GM21717 (cell line): Measurements from ENCODE around the gene DLAT.
A peak's percentile ranks its signal among the peaks of the same experiment; 100 is the strongest.
"Not testable (repeated sequence)": the region's sequence is repeated elsewhere in the genome, so short reads cannot be mapped to it uniquely, and the experiment has no call there.

Source experiments
- ATAC-seq: cut with Tn5 transposase; IDR thresholded peaks from one replicate; pipeline ENCODE4 v1.9.1; 2021; ENCODE audit warnings: mild to moderate bottlenecking, moderate library complexity; ENCODE audit not compliant: unreplicated experiment

The DLAT gene

GRCh38 chr11:112004389-112004788 is 20.8 kb upstream of the DLAT start:
- ATAC-seq = peak; percentile 77

DNA sequence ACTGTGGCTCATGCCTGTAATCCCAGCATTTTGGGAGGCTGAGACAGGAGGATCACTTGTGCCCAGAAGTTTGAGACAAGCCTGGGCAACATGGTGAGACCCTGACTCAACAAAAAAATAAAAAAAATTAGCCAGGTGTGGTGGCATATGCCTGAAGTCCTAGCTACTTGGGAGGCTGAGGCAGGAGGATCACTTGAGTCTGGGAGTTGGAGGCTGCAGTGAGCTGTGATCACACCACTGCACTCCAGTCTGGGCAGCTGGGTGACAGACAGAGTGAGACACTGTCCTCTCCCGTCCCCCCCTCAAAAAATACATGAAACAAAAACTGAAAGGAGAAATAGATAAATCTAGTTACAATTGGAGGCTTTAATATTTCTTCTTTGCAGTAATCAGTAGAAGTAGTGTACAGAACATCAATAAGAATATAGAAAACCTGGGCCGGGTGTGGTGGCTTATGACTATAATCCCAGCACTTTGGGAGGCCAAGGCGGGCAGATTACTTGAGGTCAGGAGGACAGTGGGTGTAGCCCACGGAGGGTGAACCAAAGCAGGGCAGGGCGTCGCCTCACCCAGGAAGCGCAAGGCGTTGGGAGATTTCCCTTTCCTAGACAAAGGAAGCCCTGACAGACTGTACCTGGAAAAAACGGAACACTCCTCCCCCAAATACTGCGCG is 19.6 kb upstream of the DLAT start:
- ATAC-seq = no peak

- ATAC-seq = not testable (repeated sequence)
Observed at GRCh38 chr11:112006095-112006441, 19.1 kb upstream of the DLAT start.

DNA sequence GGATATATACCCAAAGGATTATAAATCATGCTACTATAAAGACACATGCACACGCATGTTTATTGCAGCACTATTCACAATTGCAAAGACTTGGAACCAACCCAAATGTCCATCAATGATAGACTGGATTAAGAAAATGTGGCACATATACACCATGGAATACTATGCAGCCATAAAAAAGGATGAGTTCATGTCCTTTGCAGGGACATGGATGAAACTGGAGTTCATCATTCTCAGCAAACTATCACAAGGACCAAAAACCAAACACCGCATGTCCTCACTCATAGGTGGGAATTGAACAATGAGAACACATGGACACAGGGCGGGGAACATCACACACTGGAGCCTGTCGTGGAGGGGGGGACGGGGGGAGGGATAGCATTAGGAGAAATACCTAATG is 13.8 kb upstream of the DLAT start:
- ATAC-seq = not testable (repeated sequence)

- no peak for ATAC-seq
Observed at GRCh38 chr11:112012874-112013273, 12.3 kb upstream of the DLAT start.

GRCh38 chr11:112013497-112014164 is 11.6 kb upstream of the DLAT start:
- ATAC-seq = no peak

DNA sequence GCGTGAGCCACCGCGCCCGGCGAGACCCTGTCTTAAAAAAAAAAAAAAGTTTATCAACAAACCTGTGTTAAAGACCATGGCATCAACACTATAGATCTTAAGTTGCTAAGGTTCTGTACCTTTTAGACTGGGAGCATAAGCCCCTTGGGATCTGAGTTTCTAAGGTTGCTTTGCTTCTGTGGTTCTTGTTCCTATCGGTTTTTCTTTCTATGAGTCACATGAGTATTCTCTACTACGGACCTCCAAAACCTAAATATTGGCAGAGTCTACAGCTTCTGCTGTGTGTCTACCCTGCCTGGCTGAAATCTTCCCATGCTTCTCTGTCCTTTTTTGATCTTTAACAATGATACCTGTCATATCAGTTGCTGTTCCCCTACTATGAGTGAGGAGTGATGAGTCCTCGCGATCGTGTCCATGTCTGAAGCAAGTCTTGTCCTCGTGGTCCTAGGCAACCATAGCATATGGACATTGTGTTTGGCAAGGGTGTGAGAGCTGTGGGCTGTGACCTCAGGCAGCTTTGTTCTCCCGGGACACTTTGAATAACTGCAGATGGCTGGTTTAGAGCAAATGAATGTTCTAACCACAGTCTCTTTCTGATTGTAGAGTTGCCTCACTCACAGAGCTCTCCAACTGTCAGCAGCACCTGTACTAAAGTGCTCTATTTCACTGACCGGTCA is 9.0 kb upstream of the DLAT start:
- ATAC-seq = peak; percentile 82

- ATAC-seq = peak; percentile 53
Observed at GRCh38 chr11:112016765-112017376, 8.3 kb upstream of the DLAT start.

DNA sequence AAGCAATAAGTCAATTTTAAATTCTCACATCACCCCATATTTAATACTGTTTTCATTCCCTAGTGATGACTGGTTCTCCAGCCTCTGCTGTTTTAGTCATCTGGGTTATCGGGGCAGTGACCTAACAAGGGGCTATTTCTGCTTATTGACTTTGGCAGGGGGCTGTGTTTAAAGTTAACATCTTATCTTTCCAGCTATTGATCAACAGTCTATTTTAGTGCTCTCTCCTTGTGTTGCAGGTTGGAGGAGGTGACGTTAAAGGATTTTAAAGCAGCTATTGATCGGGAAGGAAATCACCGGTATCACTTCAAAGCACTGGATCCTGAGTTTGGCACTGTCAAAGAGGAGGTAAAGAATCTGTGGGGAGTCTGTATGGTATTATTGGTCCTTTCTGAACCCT is 7.7 kb upstream of the DLAT start:
- ATAC-seq = no peak

DNA sequence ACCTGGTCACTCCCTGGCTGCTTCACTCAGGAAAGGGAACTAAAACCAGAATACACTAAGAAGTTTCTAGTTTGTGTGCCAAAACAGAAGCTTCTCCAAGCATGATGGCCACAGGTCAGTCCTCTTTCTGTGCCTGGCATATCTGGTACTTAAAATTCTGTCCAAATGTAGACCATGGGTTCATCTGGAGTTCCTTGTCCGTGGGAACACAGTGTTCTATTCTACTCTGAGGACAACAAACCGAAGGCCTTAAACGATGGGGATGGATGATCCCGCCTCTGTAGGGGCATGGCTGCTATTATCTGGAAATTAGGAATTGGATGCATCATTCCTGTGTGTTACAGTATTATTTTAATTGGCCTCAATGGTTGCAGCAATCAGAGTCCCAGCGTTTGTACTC is 6.1 kb upstream of the DLAT start:
- no peak for ATAC-seq

GRCh38 chr11:112023104-112023503 is 2.1 kb upstream of the DLAT start:
- no peak for ATAC-seq

DNA sequence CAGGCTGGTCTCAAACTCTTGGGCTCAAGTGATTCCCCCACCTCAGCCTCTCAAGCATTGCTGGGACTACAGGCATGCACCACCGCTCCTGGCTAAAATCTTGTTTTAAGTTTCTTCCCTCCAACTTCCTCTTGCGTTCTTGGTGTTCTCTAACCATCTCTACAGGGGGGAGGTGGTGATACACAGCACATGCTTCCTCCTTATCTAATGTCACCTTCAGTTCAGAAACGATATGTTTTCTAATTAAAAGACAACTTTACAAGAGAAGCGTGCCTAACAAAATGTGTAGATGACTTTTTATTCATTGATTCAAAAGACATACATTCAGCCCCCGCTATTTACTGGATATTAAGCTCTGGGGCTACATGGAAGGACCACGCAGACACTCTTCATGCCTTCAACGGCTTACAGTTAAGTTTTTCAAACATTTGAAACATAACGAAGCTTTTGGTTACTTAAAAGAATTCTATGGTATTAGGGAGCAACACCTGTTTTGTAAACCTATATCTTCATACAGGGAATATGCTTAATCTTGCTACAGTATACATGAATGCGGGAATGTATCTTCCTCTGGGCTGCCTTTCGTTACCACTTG is 933 bp upstream of the DLAT start:
- peak; percentile 62 for ATAC-seq

DNA sequence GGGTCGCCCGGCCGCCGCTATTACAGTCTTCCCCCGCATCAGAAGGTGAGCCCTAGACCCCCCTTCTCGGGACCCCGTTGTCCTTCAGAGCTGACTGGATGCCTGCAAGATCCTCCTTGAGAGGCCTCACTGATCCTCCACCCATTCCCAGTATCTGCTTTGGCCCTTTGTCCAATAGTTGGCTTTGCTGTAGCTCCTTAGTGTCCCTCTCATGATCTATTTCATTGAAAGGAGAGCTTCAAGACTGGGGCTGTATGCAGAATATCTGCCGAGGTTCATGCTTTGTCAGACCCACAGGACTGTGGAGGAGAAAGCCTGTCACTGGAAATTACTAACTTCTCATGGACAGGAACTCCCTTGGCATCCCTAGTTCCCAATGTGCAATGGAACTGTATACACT is 499 bp downstream of the DLAT start:
- no peak for ATAC-seq

GRCh38 chr11:112026784-112027410 is 1.7 kb downstream of the DLAT start:
- not testable (repeated sequence) for ATAC-seq

DNA sequence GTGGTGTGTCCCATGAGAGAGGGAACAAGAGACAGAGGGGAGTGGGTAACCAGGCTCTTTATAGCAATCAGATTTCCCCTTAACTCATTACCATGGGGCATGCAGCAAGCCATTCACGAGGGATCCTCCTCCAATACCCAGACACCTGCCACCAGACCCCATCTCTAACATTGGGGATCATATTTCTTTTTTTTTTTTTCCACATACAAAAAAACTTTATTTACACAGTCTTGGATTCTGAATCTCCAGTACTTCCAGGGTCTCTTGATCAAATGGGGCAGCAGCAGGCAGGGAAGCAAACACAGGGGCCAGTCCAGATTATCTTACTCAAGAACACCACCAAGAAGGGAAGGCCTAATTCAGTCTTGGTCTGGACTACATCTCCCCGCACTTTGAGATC is 4.3 kb downstream of the DLAT start:
- no peak for ATAC-seq

DNA sequence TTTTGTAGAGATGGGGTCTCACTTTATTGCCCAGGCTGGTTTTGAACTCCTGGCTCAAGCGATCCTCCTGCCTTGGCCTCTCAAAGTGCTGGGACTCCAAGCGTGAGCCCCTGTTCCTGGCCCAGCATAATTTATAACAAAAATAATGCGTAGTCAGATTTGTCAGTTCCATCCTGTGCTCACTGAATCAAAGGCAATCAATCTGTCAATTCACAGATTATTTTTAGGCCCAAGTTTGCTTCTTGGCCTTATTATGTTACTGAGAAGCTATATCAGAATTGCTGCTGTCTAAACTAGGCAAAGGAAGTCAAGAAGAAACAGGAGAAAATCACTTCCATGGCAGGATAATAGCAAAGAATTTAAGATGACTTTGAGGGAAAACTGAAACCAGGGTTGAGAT is 8.7 kb downstream of the DLAT start:
- ATAC-seq = no peak

- ATAC-seq = no peak
Observed at GRCh38 chr11:112037527-112037926, 12.3 kb downstream of the DLAT start.

GRCh38 chr11:112042161-112042960 is 17.2 kb downstream of the DLAT start:
- ATAC-seq = no peak

GRCh38 chr11:112042961-112043304 is 17.7 kb downstream of the DLAT start:
- no peak for ATAC-seq

DNA sequence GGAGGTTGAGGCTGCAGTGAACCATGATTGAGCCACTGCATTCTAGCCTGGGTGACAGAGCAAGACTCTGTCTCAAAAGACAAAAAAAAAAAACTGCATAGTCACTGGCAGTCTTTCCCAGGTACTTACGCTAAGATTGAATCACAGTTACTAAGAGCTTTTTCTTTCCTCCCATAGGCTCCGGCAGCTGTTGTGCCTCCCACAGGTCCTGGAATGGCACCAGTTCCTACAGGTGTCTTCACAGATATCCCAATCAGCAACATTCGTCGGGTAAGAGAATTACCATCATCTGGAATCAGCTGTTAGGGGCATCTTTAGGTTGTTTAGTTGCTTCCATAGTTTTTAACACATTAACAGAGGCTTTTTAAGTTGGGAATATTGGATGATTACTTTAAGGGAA is 19.8 kb downstream of the DLAT start:
- no peak for ATAC-seq
